H4 (cell line): ENCODE results near the gene C10orf90. TPM values are rescaled to one million over a fixed set of nuclear protein-coding genes. Genes with fewer than 3 reads are reported as not detected.

Source experiments
- DNase-seq: peaks from one replicate; pipeline ENCODE4 v3.0.0-alpha.2; 2015; ENCODE audit warnings: low spot score
- total RNA-seq: library from RNA; depleted of rRNA; stranded (reverse); fragments of >200 nt; shearing (Covaris generic); gene quantifications from 2 replicates; pipeline ENCODE4 v1.2.3, GENCODE V29; 2014

Gene C10orf90
- total RNA-seq, 1 experiment from 2014 or later: 0.19 TPM

- no peak for DNase-seq
These were observed 131.9 kb downstream of the C10orf90 start for GRCh38 chr10:126538439-126539135.

- DNase-seq: no peak
These were observed 133.8 kb downstream of the C10orf90 start for GRCh38 chr10:126536656-126537055.

DNA sequence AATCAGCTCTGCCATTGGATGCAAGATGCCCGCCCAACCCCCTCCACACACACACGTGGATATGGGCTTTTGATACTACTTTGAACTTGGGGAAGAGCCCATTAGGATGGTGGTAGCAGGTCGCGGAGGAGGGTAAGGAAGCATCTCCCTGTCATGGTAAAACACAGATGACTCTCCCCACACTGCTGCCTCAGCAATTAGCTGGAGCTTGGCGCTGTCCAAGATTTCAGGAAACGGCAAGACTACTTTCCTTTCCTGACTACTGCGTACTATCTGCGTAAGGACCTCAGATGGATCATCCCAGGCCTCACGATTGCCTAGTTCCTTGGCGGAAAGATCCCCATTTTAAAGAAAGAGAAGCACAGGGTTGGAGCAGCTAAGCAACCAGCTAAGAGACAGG, 134.3 kb downstream of the C10orf90 start:
- no peak for DNase-seq

DNA sequence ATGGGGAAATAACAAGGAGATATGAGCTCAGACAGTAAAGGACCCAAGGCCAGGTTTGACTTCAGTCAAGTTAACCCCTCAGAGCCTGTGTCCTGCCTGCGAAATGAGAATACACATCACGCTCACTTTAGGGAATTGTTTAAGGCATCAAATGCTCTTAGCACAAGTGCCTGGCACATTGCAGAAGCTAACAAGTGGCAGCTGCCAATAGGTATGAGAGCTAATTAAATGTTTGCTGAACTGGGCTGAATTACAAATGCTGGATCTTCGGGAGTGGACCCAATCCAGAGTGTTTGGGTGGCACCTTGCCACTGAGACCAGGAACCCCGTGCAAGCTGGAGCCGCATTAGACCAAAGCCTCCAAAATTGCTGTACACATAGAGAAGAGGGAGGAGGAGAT, 136.8 kb downstream of the C10orf90 start:
- DNase-seq: no peak

- DNase-seq: no peak
These were observed 142.1 kb downstream of the C10orf90 start for GRCh38 chr10:126528315-126528835.

DNA sequence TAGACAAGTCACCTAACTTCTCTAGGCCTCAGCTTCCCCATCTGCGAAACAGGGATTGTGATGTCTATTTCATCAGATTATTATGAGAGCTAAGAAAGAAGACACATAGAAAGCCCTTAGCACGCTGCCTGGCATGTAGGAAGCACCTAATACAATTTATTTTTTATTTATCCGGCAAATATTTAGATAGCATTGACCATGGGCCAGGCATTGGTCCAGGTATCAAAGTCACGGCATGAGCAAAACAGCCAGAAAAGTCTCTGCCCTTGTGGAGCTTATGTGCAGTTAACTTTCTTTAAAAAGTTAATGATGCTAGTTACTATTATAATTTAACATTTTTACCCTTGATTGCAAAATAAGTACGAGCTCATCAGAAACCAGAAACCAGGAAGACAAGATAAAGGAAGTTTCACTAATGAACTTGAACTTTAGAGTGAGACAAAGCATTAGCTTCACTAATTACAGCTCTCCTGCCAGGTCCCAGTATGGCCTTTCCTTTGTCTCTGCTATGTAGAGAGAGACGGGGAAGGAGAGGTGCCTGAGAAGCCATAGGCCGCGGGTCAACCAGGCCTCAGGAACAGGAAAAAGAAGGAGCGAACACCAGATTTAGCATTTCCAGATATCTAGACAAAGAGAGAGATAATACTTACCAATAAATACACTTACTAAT, 142.7 kb downstream of the C10orf90 start:
- no peak for DNase-seq

DNA sequence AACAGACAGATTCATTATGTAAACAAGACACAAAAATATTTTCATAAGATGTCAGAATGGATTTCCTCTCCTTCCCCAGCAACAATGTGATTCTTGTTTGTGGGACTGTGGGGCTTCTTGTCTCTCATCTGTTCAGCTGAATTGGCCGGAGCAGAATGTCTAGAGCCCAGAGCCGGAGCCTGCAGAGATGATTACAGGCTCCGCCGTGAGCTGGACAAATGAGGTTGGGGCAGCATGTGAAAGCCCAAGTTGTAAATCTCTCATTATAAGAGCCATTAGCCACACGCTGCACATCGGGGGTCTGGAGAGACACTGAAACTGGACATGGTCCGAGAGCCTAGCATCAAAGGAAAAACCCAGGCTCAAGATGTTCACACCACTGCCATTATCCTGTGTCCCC, 145.2 kb downstream of the C10orf90 start:
- no peak for DNase-seq

GRCh38 chr10:126524526-126524925, 146.0 kb downstream of the C10orf90 start:
- no peak for DNase-seq

DNA sequence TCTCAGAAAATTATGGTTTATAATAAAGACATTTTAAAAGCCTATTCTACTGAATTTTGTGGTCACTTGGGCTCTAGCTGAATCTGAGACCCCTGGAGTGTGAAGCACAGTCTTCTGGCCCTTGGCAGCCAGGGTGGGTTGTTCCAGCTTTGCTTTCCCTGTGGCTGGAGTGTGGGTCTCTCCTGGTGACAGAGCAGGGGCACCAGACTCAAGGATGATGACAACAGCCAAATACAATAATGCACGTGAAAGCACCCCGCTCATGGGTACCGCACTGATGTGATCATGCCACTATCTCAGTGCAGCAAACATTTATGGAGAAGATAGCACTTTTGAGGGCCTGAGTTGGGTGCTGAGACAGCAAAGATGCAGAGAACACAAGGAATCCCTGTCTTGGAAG, 147.4 kb downstream of the C10orf90 start:
- no peak for DNase-seq

DNA sequence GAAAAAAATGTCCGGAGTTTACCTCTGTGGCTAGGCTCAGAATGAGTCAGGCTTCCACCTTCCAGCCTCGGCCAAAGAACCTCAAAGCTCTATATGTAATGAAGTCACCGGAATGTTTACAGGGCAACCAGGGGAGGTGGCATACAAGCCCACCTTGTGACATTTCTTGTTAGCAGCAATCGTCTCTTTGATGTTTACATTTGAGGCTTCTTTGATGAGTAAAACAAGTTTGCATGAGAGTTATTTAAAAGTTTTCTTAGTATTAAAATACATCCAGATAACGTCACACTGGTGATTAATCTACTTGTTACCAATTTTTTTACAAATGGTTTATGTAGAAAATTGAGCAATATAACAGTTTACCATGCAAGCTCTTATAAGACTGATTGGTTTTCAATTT, 149.1 kb downstream of the C10orf90 start:
- DNase-seq: peak; percentile 82

GRCh38 chr10:126520751-126521317, 149.7 kb downstream of the C10orf90 start:
- no peak for DNase-seq

- DNase-seq: no peak
These were observed 150.5 kb downstream of the C10orf90 start for GRCh38 chr10:126519992-126520391.

DNA sequence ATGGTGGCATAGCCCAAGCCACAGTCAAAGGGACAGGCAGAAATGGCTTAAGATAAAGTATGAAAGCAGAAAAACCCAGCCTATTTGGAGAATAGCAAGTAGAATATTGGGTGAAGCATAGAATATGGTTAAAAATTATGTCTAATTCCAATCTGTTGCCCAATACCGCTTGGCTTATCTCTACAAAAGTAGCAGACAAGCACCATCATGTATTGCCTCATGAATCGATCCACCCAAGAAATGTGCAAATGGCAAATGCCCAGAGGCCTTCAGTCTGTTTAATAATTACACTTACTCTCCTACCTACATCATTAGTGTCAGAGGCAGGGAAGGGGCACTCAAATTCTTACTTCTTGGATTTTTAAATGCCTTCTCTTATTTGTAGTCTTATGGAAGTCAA, 151.3 kb downstream of the C10orf90 start:
- no peak for DNase-seq

- peak; percentile 46 for DNase-seq
These were observed 152.0 kb downstream of the C10orf90 start for GRCh38 chr10:126518218-126519080.

DNA sequence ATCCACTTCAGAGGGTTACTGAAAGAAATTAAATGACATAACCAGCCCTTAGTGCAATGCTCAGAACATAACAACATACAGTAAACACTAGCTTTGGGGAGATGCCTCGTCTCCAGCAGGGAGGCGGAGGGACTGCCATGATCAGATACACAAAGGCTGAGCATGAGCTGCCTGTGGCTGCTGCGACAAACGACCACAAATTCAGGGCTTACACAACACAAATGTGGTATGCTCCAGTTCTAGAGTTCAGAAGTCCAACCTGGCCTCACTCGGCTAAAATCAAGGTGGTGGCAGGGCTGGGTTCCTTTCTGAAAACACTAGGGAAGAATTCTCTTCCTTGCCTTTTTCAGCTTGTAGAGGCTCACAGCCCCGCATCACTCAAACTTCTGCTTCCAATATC, 154.0 kb downstream of the C10orf90 start:
- no peak for DNase-seq

DNA sequence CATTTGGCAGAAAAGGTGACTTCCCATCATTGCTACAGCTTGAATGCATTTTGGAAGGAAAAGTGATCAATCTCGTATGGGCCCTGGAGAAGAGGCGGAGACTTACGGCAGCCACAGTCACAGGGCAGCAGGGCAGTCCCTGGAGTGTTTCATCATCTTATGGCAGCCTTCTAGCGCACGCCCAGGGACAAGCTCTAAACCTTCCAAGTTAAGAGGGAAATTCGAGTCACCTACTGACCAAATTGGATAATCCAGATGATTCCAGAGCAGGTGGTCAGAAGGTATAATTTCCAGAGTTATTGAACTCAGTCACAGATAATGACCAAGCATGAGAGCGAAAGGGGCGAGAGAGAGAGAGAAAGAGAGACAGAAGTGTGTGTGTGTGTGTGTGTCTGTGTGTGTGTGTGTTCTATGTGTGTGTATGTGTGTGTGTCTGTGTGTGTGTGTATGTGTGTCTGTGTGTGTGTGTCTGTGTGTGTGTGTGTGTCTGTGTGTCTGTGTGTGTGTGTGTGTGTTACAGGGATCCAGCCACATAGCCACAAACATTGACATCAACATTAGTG, 158.5 kb downstream of the C10orf90 start:
- DNase-seq: no peak

GRCh38 chr10:126509182-126509581, 161.3 kb downstream of the C10orf90 start:
- no peak for DNase-seq

GRCh38 chr10:126508535-126509040, 161.9 kb downstream of the C10orf90 start:
- no peak for DNase-seq

DNA sequence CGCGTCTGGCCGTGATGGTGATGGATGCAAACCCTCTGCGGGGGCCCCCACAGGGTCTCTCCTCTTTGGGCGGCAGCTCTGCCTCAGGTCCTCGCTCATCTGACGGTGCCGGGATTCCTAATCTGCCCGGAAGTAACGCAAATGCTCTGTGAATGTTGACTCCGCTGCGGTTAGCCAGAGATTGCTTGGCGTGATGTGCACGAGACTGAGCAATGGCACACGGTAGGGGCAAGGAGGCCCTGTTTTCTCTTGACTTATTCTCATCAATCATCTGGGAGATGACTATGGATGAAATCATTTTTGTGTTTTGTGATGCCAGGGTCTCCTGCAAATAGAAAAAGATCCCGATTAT, 165.8 kb downstream of the C10orf90 start:
- DNase-seq: no peak

DNA sequence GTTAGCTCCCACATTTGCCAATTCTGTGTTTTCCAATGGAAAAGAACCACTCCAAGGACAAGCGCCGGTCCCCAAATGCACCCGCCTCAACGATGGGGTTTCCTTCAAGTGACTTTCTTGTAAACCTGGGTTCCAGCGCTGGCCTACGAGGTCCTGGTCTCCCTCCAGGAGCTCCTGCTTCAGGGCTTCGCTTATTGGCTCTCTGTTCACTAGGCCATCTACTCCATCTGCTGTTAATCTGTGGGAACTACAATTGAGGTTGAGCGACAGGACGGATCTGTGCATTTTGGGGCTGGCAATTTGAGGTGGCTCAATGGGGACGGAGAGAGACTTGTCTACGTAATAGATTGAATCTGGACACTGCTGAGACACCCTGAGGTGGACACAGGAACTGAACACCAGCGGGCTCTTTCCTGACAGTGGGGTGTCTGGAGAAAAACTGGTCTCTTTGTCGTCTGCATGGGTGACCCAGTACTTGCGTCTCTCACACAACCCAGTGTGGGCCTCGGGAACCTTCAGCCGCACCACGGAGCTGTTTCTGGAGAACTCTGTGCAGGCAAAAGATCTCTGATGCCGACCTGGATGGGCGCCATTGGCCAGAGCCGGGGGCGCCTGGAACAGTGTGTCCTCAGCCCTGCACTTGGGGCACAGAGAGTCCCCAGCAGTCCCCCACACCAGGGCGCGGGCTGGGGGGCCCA, 166.3 kb downstream of the C10orf90 start:
- DNase-seq: peak; percentile 73
